Right atrium auricular region (tissue), 2 donors: ENCODE data around the gene PRDM10. TPM values are rescaled to one million over a fixed set of nuclear protein-coding genes. Genes with fewer than 3 reads are reported as not detected.

ENCODE experiments used
- DNase-seq: peaks from one replicate; pipeline ENCODE4 v3.0.0-alpha.2; 2019; ENCODE audit warnings: low spot score
- H3K27ac ChIP-seq, 2 donors: fragments of 200-600 bp; sonication (generic); 1 replicate in 1 of 2; 2 replicates in 1 of 2; pipeline ENCODE4 v1.5.1; 2016 to 2019
- H3K27me3 ChIP-seq, 2 donors: fragments of 200-600 bp; sonication (generic); one replicate each; pipeline versions ENCODE4 v1.5.1 to v1.6.0; 2017 to 2019
- H3K36me3 ChIP-seq: fragments of 200-600 bp; sonication (generic); one replicate; pipeline ENCODE4 v1.5.1; 2016
- H3K4me1 ChIP-seq, 2 donors: fragments of 200-600 bp; sonication (generic); one replicate each; pipeline versions ENCODE4 v1.5.1 to v1.6.0; 2017 to 2019
- H3K4me3 ChIP-seq, 2 donors: fragments of 200-600 bp; sonication (generic); 1 replicate in 1 of 2; 2 replicates in 1 of 2; pipeline ENCODE4 v1.5.1; 2017 to 2019; ENCODE audit warnings: mild to moderate bottlenecking in 1 of 2, moderate library complexity in 1 of 2
- H3K9me3 ChIP-seq, 2 donors: fragments of 200-600 bp; sonication (generic); one replicate each; pipeline ENCODE4 v1.5.1; 2019
- total RNA-seq, 2 donors: library from RNA; depleted of rRNA; stranded (reverse); fragments of >200 nt; gene quantifications; one replicate each; pipeline ENCODE4 v1.1.0, GENCODE V29; 2016
- TF ChIP-seq, protein P1 (sequence below), 2 donors: fragments of 200-600 bp; sonication (generic); IDR thresholded peaks; one replicate each; pipeline ENCODE4 v1.5.1; 2019; ENCODE audit warnings: antibody characterized with exemption in 2 of 2

The PRDM10 gene
- total RNA-seq, 2 donors from 2014 or later = 4.3 TPM

DNA sequence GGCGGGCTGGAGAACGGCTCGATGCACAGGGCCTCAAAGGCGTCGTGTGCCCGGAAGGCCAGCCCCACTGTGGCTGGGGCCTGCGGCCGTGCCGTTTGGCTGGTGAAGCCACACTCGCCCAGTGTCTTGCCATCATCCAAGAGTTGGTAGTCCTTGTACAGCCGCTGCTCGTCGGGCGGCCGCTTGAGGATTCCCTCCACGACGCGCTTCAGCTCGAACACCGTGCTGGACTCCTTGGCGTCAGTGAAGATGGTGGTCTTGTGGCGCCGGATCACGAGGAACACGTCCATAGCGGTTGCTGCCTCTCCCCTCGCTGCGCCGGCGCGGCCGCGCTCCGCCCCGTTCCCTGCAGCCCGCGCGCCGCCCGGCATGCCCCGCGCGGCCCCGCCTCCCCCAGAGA, 30.3 kb upstream of the PRDM10 start:
- Histone ChIP-seq H3K4me3 (no peak overlapping the region), H3K27ac (no peak overlapping the region), H3K4me1 (no peaks in the 10 kb centered on the region), H3K27me3 (no peaks in the 10 kb centered on the region), H3K9me3 (no peaks in the 10 kb centered on the region), H3K36me3 (no peaks in the 10 kb centered on the region)
- no peak for DNase-seq
- TF ChIP-seq, protein P1, sequence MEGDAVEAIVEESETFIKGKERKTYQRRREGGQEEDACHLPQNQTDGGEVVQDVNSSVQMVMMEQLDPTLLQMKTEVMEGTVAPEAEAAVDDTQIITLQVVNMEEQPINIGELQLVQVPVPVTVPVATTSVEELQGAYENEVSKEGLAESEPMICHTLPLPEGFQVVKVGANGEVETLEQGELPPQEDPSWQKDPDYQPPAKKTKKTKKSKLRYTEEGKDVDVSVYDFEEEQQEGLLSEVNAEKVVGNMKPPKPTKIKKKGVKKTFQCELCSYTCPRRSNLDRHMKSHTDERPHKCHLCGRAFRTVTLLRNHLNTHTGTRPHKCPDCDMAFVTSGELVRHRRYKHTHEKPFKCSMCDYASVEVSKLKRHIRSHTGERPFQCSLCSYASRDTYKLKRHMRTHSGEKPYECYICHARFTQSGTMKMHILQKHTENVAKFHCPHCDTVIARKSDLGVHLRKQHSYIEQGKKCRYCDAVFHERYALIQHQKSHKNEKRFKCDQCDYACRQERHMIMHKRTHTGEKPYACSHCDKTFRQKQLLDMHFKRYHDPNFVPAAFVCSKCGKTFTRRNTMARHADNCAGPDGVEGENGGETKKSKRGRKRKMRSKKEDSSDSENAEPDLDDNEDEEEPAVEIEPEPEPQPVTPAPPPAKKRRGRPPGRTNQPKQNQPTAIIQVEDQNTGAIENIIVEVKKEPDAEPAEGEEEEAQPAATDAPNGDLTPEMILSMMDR (IDR thresholded peaks at IDR 0.05) = no peak

DNA sequence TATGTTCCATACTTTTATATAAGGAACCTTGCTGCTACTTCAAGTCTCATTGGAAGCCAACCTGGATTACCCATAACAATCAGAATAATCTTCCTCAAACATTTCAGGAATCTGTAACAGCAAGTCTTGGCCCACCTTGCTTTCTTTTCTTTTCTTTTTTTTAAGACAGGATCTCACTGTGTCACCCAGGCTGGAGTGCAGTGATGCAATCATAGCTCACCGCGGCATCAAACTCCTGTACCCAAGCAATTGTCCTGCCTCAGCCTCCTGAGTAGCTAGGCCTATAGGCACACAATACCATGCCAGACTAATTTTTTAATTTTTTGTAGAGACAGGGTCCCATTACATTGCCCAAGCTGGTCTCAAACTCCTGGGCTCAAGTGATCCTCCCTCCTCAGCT, 29.3 kb upstream of the PRDM10 start:
- Histone ChIP-seq H3K36me3 (no peaks in the 10 kb centered on the region), H3K4me1 (no peaks in the 10 kb centered on the region), H3K4me3 (no peak overlapping the region), H3K27me3 (no peaks in the 10 kb centered on the region), H3K27ac (no peak overlapping the region), H3K9me3 (no peaks in the 10 kb centered on the region)
- TF ChIP-seq, protein P1 (IDR thresholded peaks at IDR 0.05) = no peak
- no peak for DNase-seq

DNA sequence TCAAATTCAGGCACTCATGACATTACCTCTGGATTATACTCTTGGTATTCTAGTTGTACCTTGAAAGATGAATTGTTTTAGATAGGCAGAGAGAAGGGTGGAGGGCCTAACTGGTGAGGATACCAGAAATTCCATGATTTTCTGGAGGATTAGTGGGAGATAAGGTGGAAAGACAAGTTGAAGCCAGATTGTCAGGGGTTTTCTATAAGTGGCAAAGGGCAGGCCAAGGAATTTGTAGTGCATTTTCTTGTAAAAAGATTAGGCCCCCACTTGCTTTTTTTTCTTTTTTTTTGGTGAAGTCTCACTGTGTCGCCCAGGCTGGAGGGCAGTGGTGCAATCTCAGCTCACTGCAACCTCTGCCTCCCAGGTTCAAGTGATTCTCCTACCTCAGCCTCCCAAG, 28.4 kb upstream of the PRDM10 start:
- TF ChIP-seq, protein P1 (IDR thresholded peaks at IDR 0.05) = no peak
- no peaks in the 10 kb centered on the region for H3K9me3 ChIP-seq
- no peak overlapping the region for H3K27ac ChIP-seq
- no peak overlapping the region for H3K4me3 ChIP-seq
- DNase-seq = no peak
- H3K27me3 ChIP-seq = no peaks in the 10 kb centered on the region
- H3K36me3 ChIP-seq = no peaks in the 10 kb centered on the region
- H3K4me1 ChIP-seq = no peaks in the 10 kb centered on the region

DNA sequence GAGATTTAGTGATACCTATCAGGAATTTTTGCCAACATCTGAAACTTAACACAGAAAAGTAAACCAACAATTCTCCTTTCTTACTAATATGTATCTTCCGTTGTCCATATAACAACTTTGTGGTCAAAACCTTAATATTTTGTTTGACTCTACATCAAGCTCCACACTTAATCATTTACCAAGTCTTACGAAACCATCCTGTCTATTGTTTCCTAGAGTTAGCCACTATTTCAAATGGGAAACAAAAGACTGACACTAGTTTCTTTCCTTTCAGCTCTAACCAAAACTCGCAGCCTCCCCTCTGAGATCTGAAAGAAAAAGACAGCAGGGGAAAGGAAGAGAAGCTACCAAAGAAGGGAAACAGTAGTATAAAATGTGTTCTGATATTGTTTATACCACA, 26.5 kb upstream of the PRDM10 start:
- TF ChIP-seq, protein P1 (IDR thresholded peaks at IDR 0.05) = no peak
- no peaks in the 10 kb centered on the region for H3K9me3 ChIP-seq
- no peaks in the 10 kb centered on the region for H3K4me1 ChIP-seq
- no peak for DNase-seq
- no peaks in the 10 kb centered on the region for H3K36me3 ChIP-seq
- no peak overlapping the region for H3K4me3 ChIP-seq
- no peaks in the 10 kb centered on the region for H3K27me3 ChIP-seq
- no peak overlapping the region for H3K27ac ChIP-seq

DNA sequence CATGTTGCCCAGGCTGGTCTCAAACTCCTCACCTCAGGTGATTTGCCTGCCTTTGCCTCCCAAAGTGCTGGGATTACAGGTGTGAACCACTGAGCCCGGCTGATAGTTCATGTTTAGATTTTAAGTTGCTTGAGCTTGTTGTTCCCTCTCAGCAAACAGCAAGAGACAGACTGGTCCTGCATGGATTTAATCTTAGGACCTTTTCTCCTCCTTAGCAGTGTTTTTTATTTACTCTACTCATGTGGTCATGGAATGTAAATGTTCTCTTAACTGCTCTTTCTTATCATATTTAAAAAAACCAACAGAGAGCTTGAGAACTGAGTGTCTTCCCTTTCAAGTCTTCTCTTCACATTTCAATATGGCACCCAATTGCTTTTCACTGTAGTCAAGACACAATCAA, 22.7 kb upstream of the PRDM10 start:
- no peaks in the 10 kb centered on the region for H3K4me1 ChIP-seq
- H3K9me3 ChIP-seq = no peaks in the 10 kb centered on the region
- no peaks in the 10 kb centered on the region for H3K27me3 ChIP-seq
- H3K4me3 ChIP-seq = no peak overlapping the region
- DNase-seq = no peak
- no peaks in the 10 kb centered on the region for H3K36me3 ChIP-seq
- no peak overlapping the region for H3K27ac ChIP-seq
- TF ChIP-seq, protein P1 (IDR thresholded peaks at IDR 0.05) = no peak

DNA sequence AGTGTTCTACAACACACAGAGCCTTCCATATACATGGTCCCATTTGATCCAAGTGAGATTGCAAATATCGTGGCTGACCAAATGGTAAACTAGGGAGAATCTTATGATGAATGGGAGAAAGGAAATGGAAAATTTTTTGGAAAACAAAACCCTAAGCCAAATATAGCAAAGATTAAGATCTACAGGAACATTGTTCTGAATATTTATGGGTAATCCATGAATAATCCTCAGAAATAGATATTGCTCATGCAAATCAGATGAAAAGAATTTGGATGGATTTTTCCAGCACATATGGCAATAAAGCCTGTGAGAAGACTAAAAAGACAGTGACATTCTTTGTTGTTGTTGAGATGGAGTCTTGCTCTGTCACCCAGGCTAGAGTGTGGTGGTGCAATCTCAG, 21.7 kb upstream of the PRDM10 start:
- no peak for DNase-seq
- Histone ChIP-seq H3K9me3 (no peaks in the 10 kb centered on the region), H3K27ac (no peak overlapping the region), H3K4me3 (no peak overlapping the region), H3K36me3 (no peaks in the 10 kb centered on the region), H3K4me1 (no peaks in the 10 kb centered on the region), H3K27me3 (no peaks in the 10 kb centered on the region)
- TF ChIP-seq, protein P1 (IDR thresholded peaks at IDR 0.05) = no peak
